Activated CD4-positive, CD25-positive, alpha-beta regulatory T cell treated with anti-CD3 and anti-CD28 coated beads, Interleukin-2, amount 50 U/mL, for 24 hours (primary cell): Measurements from ENCODE around the gene CRB1.
A peak's percentile ranks its signal among the peaks of the same experiment; 100 is the strongest.

Source experiments
- ATAC-seq, 2 donors: fragments of 150-1000 bp; cut with Tn5 transposase; one replicate each; pipeline ENCODE4 v1.10.0; 2021; ENCODE audit warnings: mild to moderate bottlenecking in 1 of 2, moderate library complexity in 1 of 2

The CRB1 gene

GRCh38 chr1:197351821-197352440 lies 83.9 kb downstream of the CRB1 start:
- ATAC-seq, result no peak

DNA sequence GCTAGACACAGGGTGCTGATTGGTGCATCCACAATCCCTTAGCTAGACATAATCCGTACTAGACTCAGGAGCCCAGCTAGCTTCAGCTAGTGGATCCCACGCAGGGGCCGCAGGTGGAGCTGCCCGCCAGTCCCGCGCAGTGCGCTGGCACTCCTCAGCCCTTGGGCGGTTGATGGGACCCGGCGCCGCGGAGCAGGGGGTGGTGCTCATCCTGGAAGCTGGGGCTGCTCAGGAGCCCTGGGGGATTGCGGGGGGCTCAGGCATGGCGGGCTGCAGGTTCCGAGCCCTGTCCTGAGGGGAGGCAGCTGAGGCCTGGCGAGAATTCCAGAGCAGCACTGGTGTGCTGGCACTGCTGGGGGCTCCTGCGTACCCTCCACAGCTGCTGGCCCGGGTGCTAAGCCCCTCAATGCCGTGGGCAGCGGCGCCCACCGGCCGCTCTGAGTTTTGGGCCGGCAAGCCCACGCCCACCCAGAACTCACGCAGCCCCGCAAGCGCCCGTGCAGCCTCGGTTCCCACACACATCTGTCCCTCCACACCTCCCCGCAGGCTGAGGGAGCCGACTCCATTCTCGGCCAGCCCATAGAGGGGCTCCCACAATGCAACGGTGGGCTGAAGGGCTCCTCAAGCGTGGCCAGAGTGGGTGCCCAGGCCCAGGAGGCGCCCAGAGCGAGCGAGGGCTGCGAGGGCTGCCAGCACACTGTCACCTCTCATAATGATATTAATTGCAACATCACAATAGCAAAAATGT lies 87.4 kb downstream of the CRB1 start:
- ATAC-seq, result no peak

DNA sequence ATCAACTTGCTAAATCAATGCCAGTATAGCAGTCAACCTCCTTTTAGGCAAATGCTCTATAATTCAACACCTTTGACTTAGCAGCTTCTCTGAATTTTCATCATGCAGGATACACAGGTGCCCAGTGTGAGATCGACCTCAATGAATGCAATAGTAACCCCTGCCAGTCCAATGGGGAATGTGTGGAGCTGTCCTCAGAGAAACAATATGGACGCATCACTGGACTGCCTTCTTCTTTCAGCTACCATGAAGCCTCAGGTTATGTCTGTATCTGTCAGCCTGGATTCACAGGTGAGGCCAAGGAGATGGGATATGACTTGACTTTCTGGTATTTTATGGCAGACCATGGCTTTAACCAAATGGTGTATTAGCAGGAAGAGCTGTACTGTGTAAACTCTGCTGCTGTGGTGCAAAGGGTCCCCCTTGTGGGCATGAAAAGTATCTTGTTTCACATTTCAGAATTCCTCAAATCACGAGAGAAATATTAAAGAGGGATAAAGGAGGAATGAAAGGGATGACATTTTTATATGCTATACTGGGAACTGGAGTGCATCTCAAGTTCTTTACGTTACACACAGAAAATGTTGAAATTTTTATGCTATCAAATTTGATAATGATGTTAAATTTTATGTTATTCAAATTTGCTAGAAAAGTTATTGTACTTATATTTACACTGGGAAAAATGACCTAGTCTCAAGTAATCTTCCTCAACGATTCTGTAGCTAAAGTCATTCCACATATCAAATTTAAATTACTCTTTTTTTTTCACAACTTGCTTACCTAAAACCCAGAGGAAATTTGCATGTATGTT lies 88.9 kb downstream of the CRB1 start:
- peak in 1 of 2 donors; percentile 20 for ATAC-seq

GRCh38 chr1:197358959-197359358 lies 90.9 kb downstream of the CRB1 start:
- ATAC-seq, result no peak

DNA sequence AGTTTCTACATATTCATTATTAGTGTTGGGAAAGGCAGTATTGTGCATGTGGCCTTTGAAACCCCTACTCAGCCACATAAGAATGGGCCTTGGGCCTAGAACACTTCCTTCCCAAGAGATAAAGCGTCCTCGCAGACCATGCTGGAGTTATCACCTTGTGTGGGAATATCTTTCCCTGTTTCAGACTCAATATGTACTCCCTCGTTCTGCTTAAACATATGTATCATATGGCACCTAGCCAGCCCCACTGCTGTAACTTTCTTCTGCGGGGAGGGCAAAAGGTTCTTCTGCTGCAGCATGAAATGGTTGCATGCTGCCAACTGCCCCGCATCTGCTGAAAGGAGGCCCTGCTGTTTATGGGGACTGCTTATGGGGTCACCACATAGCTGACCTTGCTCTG lies 92.0 kb downstream of the CRB1 start:
- no peak for ATAC-seq

GRCh38 chr1:197362871-197363270 lies 94.8 kb downstream of the CRB1 start:
- no peak for ATAC-seq

GRCh38 chr1:197363855-197364254 lies 95.8 kb downstream of the CRB1 start:
- no peak for ATAC-seq

- no peak for ATAC-seq
These were observed 98.9 kb downstream of the CRB1 start for GRCh38 chr1:197366996-197367395.

GRCh38 chr1:197367627-197368026 lies 99.6 kb downstream of the CRB1 start:
- ATAC-seq, result no peak

DNA sequence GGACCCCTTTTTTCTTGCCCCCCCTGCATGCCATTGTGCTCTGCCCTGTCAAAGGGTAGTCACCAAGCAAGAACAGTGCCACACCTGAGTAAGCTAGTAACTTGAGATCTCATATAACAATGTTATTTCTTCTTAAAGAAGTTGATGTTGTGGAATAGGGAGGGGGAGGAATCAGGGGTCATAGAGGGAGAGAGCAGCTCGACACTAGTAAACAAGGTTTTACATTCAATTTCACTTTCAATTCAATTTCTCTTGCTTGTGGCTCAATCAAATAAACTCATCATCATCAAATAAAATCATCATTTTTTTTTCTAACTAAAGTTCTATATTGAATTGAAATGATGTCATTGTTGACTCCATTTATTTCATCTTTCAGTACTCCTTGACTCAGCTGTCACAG lies 106.4 kb downstream of the CRB1 start:
- ATAC-seq, result peak in 1 of 2 donors; percentile 21

GRCh38 chr1:197384471-197384870 lies 116.4 kb downstream of the CRB1 start:
- ATAC-seq, result no peak

DNA sequence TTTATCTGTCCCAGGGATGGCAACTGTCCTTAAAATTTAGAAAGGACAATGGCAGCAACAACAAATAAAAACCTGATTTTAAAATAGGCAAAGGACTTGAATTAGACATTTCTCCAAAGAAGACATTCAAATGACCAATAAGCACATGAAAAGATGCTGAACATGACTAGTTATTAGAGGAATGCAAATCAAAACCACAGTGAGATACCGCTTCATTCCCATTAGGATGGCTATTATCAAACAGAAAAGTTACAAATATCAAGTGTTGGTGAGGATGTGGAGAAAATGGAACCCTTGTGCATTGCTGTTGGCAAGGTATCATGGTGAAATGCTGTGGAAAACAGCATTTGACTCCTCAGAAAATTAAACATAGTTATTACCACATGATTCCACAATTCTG lies 120.7 kb downstream of the CRB1 start:
- ATAC-seq, result no peak

GRCh38 chr1:197390856-197391255 lies 122.8 kb downstream of the CRB1 start:
- ATAC-seq, result no peak

- ATAC-seq, result no peak
These were observed 123.5 kb downstream of the CRB1 start for GRCh38 chr1:197391303-197392226.

DNA sequence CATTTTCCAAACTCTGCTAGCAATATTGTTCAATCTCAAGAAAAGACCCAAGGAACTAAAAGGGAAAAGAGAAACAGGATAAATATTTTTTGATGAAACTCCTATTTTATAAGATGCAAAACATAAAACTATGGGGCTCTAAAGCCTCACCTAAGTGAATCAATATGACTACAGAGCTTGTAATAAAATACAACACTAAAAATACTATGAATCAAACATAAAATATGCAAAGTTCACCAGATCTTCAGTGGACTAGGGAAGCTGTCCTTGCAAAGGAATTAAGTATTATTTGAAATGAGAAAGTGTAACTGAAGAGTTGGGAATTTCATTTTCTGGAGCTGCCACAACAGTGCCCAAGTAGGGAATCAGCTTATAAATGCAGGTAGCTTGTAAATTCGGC lies 124.5 kb downstream of the CRB1 start:
- ATAC-seq, result no peak

GRCh38 chr1:197393105-197393504 lies 125.1 kb downstream of the CRB1 start:
- no peak for ATAC-seq

- no peak for ATAC-seq
These were observed 125.7 kb downstream of the CRB1 start for GRCh38 chr1:197393772-197394171.

- no peak for ATAC-seq
These were observed 127.0 kb downstream of the CRB1 start for GRCh38 chr1:197394831-197395608.

GRCh38 chr1:197397895-197398294 lies 129.8 kb downstream of the CRB1 start:
- ATAC-seq, result no peak

DNA sequence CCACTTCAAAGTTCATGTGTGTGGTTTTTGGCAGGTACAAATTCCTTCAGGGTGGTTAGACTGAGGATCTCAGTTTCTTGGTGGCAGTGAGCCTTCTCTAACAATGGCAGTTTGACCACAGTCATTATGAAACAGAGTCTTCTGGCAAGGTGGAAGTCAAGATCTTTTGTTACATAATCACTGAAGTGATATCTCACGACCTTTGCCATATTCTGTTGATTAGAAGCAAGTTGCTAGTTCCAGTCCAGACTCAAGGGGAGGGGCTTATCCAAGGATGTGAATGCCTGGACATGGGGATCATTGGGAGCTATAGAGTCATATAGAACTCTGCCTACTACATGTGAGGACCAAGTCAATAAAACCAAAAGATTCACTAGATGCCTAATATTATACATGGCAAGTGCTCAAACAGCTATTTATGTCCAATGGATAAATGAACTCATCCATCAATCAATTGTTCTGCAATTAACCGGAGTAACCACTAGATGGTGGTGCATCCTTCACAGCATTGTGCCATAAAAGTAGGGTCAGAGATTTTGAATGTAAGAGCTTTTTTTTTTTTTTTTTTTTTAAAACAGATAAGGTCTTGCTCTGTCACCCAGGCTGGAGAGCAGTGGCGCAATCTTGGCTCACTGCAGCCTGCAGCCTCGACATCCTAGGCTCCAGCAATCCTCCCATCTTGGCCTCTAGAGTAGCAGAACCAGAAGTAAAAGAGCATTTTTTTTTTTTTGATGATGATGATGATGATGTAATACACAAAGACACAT lies 131.9 kb downstream of the CRB1 start:
- ATAC-seq, result peak in 1 of 2 donors; percentile 32

GRCh38 chr1:197400522-197400902 lies 132.5 kb downstream of the CRB1 start:
- no peak for ATAC-seq
